Right lobe of liver (tissue), 4 donors: ENCODE results near the gene FRMD4A.

Source experiments
- CTCF ChIP-seq, 4 donors: fragments of 200-600 bp in 3 of 4; fragments of 450-650 bp in 1 of 4; IDR thresholded peaks; one replicate each; pipeline versions ENCODE4 v1.5.1 to v1.8.0; 2016 to 2022; ENCODE audit warnings: antibody characterized with exemption in 4 of 4, mild to moderate bottlenecking in 2 of 4
- POLR2A ChIP-seq: fragments of 450-650 bp; IDR thresholded peaks from one replicate; pipeline ENCODE4 v1.6.1; 2017; ENCODE audit warnings: antibody characterized with exemption, mild to moderate bottlenecking
- donor health status: DM: no; HTN: no; CAD: no.
- donor health status: DM: no; HTN: no; CAD: no.
- donor health status: DM: no; HTN: yes; CAD: no.

- TF ChIP-seq CTCF (IDR thresholded peaks at IDR 0.05): no peak
- TF ChIP-seq POLR2A: no peak
Measured at GRCh38 chr10:14125564-14125963, 205.2 kb downstream of the FRMD4A start.
